HUES6 (cell line): Measurements from ENCODE around the gene ZNF92.
"Not testable (repeated sequence)": the region's sequence is repeated elsewhere in the genome, so short reads cannot be mapped to it uniquely, and the experiment has no call there.

ENCODE experiments used
- H3K27ac ChIP-seq: 2 replicates; pipeline ENCODE4 v1.7.0; 2013; ENCODE audit warnings: low read depth, mild to moderate bottlenecking, low read length, inconsistent platforms
- H3K27me3 ChIP-seq: 2 replicates; pipeline ENCODE4 v1.6.1; 2013; ENCODE audit warnings: low read length; ENCODE audit not compliant: control insufficient read depth, insufficient read depth
- H3K36me3 ChIP-seq: 2 replicates; pipeline ENCODE4 v1.6.1; 2013; ENCODE audit warnings: low read length; ENCODE audit not compliant: control insufficient read depth, insufficient read depth
- H3K4me1 ChIP-seq: 2 replicates; pipeline ENCODE4 v1.6.1; 2013; ENCODE audit warnings: low read length; ENCODE audit not compliant: control insufficient read depth, insufficient read depth
- H3K4me3 ChIP-seq: 2 replicates; pipeline ENCODE4 v1.5.1; 2013; ENCODE audit warnings: low read depth, low read length
- H3K9ac ChIP-seq: one replicate; pipeline ENCODE4 v1.6.1; 2013; ENCODE audit warnings: mild to moderate bottlenecking, low read length
- H3K9me3 ChIP-seq: 2 replicates; pipeline ENCODE4 v1.6.1; 2013; ENCODE audit warnings: low read depth, low read length; ENCODE audit not compliant: control insufficient read depth, insufficient read depth

ZNF92 gene

GRCh38 chr7:65382452-65382851 is 8.8 kb downstream of the ZNF92 start:
- H3K9ac ChIP-seq = no peak overlapping the region
- no peaks in the 10 kb centered on the region for H3K9me3 ChIP-seq
- H3K4me3 ChIP-seq = no peak overlapping the region
- peaks cover 25% of the 10 kb centered on the region for H3K36me3 ChIP-seq
- no peaks in the 10 kb centered on the region for H3K27me3 ChIP-seq
- H3K4me1 ChIP-seq = peaks cover 23% of the 10 kb centered on the region
- H3K27ac ChIP-seq = no peak overlapping the region

DNA sequence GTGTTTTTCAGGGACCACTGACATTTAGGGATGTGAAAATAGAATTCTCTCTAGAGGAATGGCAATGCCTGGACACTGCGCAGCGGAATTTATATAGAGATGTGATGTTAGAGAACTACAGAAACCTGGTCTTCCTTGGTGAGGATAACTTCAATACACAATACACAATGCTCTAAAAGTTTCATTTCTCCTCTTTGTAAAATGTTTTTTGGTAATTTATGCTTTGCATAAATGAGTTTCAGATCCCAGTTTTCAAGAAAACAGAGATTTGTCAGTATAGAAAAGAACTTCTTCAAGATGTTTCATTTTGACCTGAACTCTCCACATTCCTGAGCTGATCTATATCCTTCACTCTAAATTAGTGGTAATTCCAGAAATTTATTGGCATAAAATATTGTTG is 14.2 kb downstream of the ZNF92 start:
- no peaks in the 10 kb centered on the region for H3K27me3 ChIP-seq
- no peak overlapping the region for H3K9ac ChIP-seq
- H3K27ac ChIP-seq = no peak overlapping the region
- H3K36me3 ChIP-seq = peaks cover 48% of the 10 kb centered on the region
- no peaks in the 10 kb centered on the region; the same call in 1 of the 2 replicates for H3K9me3 ChIP-seq
- peaks cover 7% of the 10 kb centered on the region for H3K4me1 ChIP-seq
- H3K4me3 ChIP-seq = no peak overlapping the region

GRCh38 chr7:65390588-65390987 is 16.9 kb downstream of the ZNF92 start:
- Histone ChIP-seq H3K9ac (no peak overlapping the region), H3K4me3 (no peak overlapping the region), H3K9me3 (peaks cover 6% of the 10 kb centered on the region; the same call in 1 of the 2 replicates), H3K27me3 (no peaks in the 10 kb centered on the region), H3K27ac (no peak overlapping the region), H3K4me1 (no peaks in the 10 kb centered on the region), H3K36me3 (peaks cover 57% of the 10 kb centered on the region)

GRCh38 chr7:65397730-65398142 is 24.1 kb downstream of the ZNF92 start:
- Histone ChIP-seq H3K9me3 (peaks cover 54% of the 10 kb centered on the region), H3K36me3 (peaks cover 65% of the 10 kb centered on the region)

DNA sequence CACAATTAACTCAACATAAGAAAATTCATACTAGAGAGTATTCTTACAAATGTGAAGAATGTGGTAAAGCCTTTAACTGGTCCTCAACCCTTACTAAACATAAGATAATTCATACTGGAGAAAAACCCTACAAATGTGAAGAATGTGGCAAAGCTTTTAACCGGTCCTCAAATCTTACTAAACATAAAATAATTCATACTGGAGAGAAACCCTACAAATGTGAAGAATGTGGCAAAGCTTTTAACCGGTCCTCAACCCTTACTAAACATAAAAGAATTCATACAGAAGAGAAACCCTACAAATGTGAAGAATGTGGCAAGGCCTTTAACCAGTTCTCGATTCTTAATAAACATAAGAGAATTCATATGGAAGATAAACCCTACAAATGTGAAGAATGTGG is 25.0 kb downstream of the ZNF92 start:
- not testable (repeated sequence) for H3K9ac ChIP-seq, H3K4me3 ChIP-seq, H3K27me3 ChIP-seq, H3K27ac ChIP-seq, H3K4me1 ChIP-seq
- Histone ChIP-seq H3K36me3 (peaks cover 62% of the 10 kb centered on the region), H3K9me3 (peaks cover 62% of the 10 kb centered on the region)

More at GRCh38 chr7:65397730-65398142, 24.1 kb downstream of the ZNF92 start:
- Histone ChIP-seq H3K4me1 (no peaks in the 10 kb centered on the region), H3K27me3 (no peaks in the 10 kb centered on the region), H3K27ac (no peak overlapping the region), H3K9ac (no peak overlapping the region), H3K4me3 (no peak overlapping the region)

- H3K9ac ChIP-seq, H3K27ac ChIP-seq, H3K4me1 ChIP-seq, H3K4me3 ChIP-seq, H3K27me3 ChIP-seq: not testable (repeated sequence)
- Histone ChIP-seq H3K9me3 (peaks cover 63% of the 10 kb centered on the region), H3K36me3 (peaks cover 62% of the 10 kb centered on the region)
Observed at GRCh38 chr7:65399101-65399500, 25.4 kb downstream of the ZNF92 start.

GRCh38 chr7:65404020-65404419 is 30.4 kb downstream of the ZNF92 start:
- H3K4me1 ChIP-seq = no peaks in the 10 kb centered on the region
- H3K27ac ChIP-seq = no peak overlapping the region
- H3K27me3 ChIP-seq = no peaks in the 10 kb centered on the region
- no peak overlapping the region for H3K9ac ChIP-seq
- peaks cover 19% of the 10 kb centered on the region for H3K36me3 ChIP-seq
- no peak overlapping the region for H3K4me3 ChIP-seq
- H3K9me3 ChIP-seq = peaks cover 80% of the 10 kb centered on the region

GRCh38 chr7:65406706-65407105 is 33.1 kb downstream of the ZNF92 start:
- not testable (repeated sequence) for H3K36me3 ChIP-seq, H3K4me3 ChIP-seq, H3K27ac ChIP-seq, H3K9ac ChIP-seq, H3K27me3 ChIP-seq, H3K4me1 ChIP-seq
- peaks cover 74% of the 10 kb centered on the region for H3K9me3 ChIP-seq

DNA sequence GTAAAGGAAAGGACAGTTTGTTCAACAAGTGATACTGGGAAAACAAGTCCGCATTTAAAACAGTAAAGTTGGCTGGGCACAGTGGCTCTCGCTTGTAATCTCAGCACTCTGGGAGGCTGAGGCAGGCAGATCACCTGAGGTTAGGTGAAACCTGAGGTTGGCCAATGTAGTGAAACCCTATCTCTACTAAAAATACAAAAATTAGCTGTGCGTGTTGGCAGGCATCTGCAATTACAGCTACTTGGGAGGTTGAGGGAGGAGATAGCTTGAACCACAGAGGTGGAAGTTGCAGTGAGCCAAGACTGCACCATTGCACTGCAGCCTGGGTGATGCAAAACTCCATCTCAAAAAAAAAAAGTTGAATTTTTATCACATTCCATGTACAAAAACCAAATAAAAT is 35.7 kb downstream of the ZNF92 start:
- Histone ChIP-seq H3K36me3 (no peaks in the 10 kb centered on the region), H3K9me3 (peaks cover 61% of the 10 kb centered on the region)

GRCh38 chr7:65411249-65411648 is 37.6 kb downstream of the ZNF92 start:
- no peaks in the 10 kb centered on the region for H3K27me3 ChIP-seq
- no peak overlapping the region for H3K4me3 ChIP-seq
- H3K9me3 ChIP-seq = peaks cover 42% of the 10 kb centered on the region
- no peak overlapping the region for H3K27ac ChIP-seq
- no peak overlapping the region for H3K9ac ChIP-seq
- no peaks in the 10 kb centered on the region for H3K36me3 ChIP-seq
- H3K4me1 ChIP-seq = no peaks in the 10 kb centered on the region

More for the DNA sequence above, 35.7 kb downstream of the ZNF92 start:
- no peak overlapping the region for H3K4me3 ChIP-seq
- H3K9ac ChIP-seq = no peak overlapping the region
- H3K27ac ChIP-seq = no peak overlapping the region
- H3K27me3 ChIP-seq = no peaks in the 10 kb centered on the region
- no peaks in the 10 kb centered on the region for H3K4me1 ChIP-seq

- H3K27me3 ChIP-seq = no peaks in the 10 kb centered on the region
- no peak overlapping the region for H3K9ac ChIP-seq
- H3K36me3 ChIP-seq = no peaks in the 10 kb centered on the region
- peaks cover 42% of the 10 kb centered on the region for H3K9me3 ChIP-seq
- H3K4me3 ChIP-seq = no peak overlapping the region
- no peaks in the 10 kb centered on the region for H3K4me1 ChIP-seq
- H3K27ac ChIP-seq = no peak overlapping the region
Observed at GRCh38 chr7:65422670-65423069, 49.0 kb downstream of the ZNF92 start.

GRCh38 chr7:65423286-65423685 is 49.6 kb downstream of the ZNF92 start:
- H3K27ac ChIP-seq, H3K36me3 ChIP-seq, H3K27me3 ChIP-seq, H3K4me3 ChIP-seq, H3K4me1 ChIP-seq, H3K9ac ChIP-seq: not testable (repeated sequence)
- H3K9me3 ChIP-seq = peaks cover 42% of the 10 kb centered on the region
